NCI-H460 (cell line): Measurements from ENCODE around the gene TTLL7. TPM values are rescaled to one million over a fixed set of nuclear protein-coding genes. Genes with fewer than 3 reads are reported as not detected.
"Not testable (repeated sequence)": the region's sequence is repeated elsewhere in the genome, so short reads cannot be mapped to it uniquely, and the experiment has no call there.

Experiments used
- DNase-seq: peaks from one replicate; pipeline ENCODE4 v3.0.0-alpha.2; 2016; ENCODE audit warnings: low read depth; ENCODE audit errors: extremely low read depth
- total RNA-seq: library from RNA; depleted of rRNA; stranded (reverse); fragments of >200 nt; shearing (Covaris generic); gene quantifications from 2 replicates; pipeline ENCODE4 v1.2.3, GENCODE V29; 2014

Gene TTLL7
- total RNA-seq, 1 experiment from 2014 or later = 4.8 TPM

DNA sequence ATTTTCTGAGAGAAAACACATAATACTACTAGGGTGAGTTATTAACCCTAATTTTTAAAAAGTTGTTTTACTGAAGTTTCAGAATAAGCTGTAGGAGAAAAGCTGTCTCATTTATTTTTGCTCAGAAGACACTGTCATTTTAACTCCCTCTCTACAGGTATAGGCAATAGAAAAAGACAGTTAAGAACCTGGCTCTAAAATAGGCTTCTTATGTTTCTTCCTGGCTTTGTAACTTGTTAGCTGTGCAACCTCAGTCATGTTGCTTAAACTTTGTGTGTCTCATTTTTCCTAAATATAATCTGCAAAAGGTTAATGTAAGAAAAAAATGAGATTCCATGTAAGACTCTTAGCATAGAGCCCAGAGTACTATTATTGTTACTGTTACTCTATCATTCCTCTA is 64.4 kb downstream of the TTLL7 start:
- no peak for DNase-seq

DNA sequence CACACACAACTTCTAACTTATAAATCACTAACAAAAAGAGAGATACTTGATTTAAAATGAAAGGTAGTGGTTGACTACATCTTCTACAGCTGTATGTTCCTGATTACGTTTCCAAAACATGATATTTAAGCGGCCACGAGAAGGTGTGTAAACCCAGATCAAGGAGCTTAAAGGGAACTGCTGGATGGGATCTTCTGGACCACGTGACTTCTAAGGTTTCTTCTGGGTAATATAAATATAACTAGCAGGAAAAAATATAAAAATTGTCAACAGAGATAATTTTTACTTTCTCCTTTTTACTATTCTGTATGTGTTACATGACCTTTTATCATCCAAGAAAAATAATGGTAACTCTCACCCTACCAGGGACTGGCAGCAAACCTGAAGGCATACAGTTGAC is 66.2 kb downstream of the TTLL7 start:
- DNase-seq = no peak

DNA sequence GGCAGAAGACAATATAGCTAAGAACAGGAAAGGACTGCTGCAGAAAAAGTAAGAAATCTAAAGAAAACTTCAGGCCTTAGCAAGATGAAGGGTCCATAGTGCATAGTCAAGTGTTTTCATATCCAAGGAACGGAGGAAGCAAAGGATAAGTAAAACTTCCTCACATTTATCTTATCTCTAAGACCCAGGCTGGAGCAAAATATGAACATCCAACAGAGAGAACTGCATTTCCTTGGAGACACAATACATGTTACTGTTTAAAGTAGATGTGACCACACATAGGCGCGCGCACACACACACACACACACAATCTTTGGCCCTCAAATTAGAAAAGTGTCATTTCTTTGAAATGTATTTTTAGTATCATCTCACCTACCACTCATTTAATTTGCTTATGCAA is 66.7 kb downstream of the TTLL7 start:
- DNase-seq = no peak

DNA sequence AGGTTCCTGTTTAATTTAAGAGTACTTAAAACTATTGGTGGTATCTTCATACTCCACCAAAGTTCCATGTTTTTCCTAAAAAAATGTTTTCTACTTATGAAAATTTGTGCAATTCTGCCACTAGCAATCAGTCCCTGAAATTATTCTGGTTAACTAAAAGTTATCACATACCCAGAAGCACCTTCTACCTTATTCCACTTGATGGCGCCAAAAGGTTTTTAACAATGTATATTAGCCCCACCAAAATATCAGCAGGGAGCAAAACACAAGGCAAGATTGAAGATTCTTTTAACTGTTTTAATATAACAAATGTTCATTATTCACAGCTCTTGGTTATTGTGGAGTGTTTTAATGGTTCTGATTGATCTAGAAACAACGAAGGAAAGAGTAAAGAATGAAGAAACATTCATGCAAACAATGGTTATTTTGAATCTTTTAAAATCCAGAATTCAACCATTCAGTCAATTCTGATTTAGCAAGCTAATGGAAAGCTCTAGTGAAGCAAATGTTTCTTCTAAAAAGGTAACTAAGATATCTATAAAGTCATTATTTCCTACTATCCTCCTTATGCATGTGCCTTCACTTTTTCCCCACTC is 67.2 kb downstream of the TTLL7 start:
- DNase-seq = peak; percentile 55

DNA sequence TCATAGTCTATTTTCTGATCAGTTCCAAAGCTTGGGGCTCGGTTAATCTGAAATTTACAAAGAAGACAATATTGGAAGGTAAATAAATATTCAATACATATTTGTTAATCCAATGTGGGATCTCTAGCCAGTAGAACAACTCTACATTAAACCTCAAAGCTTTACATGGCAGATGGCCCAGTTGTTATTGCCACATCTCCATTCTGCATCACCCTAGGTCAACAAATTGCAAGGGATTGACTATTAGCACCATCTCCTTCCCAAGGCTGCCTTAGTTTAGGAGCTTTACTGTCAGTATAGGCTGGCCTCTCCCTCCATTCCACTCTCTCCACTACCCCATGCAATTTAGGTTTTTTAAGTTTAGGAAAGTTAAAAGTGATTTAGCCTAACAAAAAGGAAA is 69.7 kb downstream of the TTLL7 start:
- DNase-seq = peak; percentile 7

DNA sequence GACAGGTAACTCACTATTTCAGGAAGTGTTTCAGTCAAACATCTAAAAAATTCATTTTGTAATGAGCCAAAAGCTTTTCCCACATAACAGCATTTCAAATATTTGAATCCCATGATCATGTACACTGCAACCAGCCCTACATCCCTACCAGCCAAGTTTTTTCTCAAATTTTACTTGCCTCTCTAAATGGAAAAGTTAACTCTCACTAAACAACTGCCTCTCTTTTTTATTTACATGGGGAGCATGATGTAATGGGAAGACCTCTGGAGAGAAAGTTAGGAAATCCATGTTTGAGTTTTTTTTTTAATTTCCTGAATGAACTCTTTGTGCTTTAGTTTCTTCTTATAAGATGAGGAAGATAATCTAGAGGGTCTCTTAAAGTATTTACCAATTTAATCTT is 70.5 kb downstream of the TTLL7 start:
- DNase-seq = no peak

DNA sequence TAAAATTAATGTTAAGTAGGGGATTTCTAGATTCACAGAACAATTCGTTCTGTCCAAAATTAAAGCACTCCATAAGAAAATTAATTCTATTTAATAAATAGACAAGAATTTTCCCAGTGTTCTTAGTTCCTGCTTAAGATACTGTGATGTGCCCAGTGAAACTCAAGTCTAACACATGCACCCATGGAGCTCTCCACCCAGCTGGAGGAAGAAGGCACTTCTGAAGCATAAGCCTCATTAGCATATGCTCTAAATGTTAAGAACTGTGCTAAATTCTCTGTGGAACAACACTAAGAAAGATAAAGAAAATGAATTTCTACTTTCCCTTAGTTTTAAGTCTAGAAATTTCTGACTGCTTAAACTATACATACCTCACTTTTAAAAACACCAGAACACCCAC is 71.2 kb downstream of the TTLL7 start:
- DNase-seq = no peak

DNA sequence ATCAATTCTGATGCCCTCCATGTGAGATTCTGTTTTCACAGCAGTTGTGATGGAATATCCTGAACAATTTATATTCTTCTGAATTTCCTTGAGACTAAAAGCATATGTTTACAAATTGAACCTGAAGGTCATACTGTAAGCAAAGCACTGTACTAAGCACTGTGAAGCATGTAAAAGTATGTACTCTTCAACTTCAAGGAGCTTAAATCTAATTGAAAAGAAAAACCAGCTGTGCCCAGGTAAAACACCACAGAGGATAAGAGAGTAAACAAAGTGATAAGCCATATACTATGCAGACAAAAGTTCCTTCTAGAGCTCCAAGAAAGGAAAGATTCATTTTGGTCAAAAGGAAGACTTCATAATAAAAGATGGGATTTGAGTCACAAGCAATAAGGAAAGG is 71.9 kb downstream of the TTLL7 start:
- DNase-seq = no peak

DNA sequence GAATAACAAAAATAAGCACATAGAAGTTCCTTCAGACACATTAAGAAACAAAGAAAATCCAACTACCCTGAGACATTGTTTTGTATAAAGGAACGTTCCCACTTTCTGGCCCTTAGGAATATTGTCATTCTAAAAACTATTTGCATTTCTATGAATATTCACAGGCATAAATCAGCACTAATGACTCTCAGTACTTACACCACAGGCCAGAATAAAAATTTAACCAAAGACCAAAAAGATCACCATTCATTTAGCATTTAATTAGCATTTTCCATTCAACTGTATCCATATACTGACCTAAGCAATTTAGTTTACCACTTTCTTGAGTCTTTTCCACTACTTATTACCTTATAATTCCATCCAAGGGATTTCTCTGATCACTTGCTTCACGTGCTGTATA is 75.4 kb downstream of the TTLL7 start:
- no peak for DNase-seq

DNA sequence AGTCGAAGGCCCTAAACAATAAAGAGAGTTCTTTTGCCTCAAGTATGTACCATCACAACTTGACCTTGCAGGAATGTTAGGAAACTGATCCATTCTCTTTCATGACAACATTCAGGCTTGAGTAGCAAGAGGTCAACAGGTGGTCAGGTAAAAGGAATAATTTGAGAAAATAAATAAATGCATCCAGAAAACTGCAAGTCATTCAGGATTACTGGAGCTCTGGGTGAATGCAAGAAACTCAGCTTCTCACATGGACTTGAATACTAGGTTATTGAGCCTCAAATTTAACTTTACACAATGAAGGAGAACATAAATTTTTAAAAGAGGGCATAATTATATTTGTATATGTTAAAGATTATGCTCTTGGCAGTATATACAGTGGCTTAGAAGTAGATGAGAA is 76.5 kb downstream of the TTLL7 start:
- DNase-seq = no peak

DNA sequence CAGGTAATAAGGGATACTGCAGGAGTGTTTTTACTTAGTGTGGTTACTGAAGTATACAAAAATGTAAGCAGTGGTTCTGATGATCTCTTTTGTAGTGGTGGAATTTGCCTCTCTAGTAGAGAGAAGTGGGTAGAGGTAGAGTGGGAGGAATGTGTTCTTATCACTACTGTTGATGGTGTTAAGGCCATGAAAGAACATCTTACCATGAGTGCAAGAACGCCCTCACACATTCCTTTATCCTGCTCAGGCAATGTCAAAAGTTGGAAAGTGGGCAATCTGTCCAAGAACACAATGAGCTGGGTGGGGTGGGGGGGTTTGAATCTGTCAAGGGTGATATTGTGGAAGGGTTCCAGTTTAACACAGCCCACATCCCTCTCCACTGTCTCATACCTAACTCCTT is 78.6 kb downstream of the TTLL7 start:
- DNase-seq = no peak

DNA sequence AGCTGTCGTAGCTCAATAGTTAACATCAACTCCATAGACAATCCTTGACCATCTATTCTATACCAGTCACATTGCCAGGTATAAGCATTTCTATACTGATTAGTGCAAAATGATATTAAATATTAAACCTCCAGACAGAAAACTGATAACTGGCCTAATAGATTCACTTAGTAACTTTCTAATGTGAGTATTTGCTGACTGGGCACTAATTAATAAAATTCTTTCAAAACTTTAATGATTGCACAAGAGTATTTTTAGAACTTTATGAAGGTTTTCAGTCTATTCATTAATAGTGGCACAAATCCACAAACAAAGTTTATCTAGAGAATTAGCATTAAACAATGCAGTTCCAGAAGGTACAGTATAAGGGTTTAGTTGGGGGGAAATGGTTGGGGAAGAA is 79.1 kb downstream of the TTLL7 start:
- no peak for DNase-seq

DNA sequence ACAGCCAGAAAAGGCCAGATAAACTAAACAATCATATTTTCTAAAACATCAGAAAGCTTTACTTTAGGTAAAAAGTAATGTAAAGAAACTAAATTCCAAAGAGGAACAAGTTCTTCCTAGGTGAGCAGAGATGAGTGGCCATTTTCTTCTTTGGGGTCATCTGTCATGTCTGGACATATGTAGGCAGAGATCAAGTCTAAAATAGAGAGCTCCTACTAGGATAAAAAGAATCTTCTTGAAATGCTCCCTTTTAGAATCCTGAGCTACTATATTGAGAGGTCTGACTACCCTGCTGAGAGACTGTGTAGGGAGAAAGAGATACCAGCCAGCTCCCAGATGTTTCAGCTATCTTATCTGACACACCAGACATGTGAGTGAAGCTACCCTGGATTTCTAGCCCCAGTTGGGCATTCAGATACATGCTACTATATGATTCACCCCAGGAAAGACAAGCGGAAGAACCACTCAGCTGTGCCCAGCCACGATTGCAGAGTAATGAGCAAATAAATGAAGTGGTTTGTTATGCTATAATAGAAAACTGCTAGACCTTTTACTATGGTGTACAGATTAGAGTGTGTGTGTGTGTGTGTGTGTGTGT is 80.1 kb downstream of the TTLL7 start:
- DNase-seq = no peak

DNA sequence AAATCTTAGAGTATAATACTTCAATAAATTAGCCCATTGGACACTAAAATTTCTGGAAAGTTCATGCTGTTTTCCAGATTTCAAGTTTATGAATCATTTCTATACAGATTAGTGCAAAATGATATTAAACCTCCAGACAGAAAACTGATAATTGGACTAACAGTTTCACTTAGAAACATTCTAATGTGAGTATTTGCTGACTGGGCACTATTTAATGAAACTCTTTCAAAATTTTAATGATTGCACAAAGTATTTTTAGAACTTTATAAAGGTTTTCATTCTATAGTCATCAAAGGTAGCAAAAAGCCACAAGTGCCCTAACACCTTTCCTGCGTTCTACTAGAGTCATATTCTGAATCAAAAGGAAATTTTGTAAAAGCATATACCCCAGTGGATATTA is 81.0 kb downstream of the TTLL7 start:
- DNase-seq = no peak

DNA sequence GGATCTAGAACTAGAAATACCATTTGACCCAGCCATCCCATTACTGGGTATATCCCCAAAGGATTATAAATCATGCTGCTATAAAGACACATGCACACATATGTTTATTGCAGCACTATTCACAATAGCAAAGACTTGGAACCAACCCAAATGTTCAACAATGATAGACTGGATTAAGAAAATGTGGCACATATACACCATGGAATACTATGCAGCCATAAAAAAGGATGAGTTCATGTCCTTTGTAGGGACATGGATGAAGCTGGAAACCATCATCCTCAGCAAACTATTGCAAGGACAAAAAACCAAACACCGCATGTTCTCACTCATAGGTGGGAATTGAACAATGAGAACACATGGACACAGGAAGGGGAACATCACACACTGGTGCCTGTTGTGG is 82.8 kb downstream of the TTLL7 start:
- DNase-seq = not testable (repeated sequence)

DNA sequence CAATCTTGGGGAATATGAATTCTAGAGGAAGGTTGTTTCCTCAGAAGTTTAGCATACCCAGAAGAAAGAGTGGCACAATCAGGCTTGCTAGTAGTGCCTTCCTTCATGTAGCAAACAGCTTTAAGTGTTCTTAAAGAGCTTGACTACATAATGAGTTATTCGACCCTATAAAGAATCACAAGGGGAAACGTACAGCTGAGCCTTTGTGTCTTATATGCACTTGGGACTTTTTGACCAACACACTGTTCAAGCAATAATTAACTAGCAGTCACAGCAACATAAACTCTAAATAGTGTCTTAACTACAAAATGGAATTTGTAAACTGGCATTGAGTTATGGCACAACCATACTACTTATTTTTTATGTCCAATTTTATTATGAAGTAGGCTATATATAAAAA is 86.1 kb downstream of the TTLL7 start:
- no peak for DNase-seq

DNA sequence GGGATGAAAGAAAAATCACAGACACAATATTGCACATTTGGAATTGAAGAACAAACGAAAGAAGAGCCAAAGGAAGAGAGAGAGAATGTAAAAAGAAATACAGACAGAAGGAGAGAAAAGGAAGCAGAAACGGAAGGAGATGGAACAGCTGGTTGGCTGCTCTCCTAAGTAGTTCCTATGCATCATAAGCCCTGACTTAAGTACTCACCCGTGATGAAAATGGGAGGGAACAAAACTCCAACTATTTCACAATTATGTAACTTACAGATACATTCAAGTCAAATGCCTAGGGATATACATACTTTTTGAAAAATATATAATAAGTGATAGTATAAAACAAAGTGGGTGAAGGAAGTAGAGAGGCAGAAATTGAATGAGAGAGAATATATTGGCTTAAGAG is 88.5 kb downstream of the TTLL7 start:
- DNase-seq = no peak

DNA sequence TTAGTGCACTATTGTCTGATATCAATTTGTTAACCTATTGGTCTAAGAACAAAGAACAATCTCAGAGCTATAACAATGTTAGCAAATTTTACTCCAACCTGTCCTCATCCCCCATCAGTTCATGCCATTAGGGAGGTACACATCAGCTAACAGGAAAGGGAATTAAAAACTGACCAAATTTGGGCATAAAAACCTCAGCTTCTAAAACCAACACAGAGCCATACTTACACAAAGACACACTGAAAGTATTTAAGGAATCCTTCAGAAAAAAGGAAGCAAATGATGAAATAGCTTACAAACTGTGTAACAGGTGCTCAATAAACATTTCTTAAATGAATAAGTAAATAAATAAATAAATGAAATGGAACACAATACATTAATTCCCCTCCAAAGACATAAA is 89.2 kb downstream of the TTLL7 start:
- DNase-seq = no peak

DNA sequence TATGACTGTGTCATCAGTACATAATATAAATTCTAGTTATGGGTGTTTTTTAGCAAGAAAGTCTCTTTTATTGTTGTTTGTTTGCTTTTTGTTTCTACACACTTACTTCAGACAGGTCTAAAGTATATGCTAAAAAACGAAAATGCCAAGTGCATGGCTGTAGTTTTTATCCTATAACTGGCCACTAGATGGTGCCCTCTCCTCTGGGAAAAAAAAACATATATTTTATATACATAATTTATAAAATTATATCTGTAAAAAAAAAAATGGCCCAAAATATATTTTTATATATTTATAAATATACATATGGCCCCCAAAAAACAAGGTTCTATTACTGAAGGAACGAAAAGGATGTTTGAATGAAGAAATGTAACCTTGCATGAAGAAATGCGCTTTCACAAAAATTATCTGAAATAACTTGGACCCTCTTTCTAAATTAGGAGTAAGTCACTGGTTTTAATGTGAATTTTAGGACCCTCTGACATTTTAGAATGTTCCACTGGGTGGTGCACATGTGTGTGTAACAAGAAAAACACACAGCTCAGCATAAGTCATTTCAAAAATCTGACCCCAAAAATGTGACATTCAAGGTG is 93.5 kb downstream of the TTLL7 start:
- no peak for DNase-seq

DNA sequence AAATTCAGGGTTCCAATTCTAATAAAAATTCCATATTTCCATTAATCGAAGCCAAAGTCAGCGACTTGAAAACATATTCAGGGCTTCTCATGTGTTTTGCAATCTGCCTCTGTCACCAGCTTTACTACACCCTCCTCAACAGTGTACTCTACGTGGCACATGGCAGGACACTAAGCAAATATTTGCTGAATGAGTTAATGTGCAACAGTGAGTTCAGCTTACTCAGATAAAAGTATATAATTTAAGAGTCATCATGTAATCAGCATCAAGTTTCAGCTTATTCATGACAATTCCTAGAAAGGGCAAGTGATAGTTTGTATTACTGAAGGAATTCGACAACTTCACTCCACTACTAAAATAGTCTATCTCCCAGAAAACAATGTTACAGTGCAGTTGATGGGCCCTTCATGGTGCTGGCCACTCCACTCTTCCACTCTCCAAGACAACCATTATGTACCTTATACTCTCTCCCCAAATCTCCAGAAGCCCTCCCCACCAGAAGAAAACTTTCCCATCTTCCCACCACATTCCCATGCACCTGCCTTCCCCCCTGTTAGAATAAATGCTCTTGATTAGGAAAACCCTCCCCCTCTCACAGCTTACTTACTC is 97.3 kb downstream of the TTLL7 start:
- DNase-seq = peak; percentile 71

DNA sequence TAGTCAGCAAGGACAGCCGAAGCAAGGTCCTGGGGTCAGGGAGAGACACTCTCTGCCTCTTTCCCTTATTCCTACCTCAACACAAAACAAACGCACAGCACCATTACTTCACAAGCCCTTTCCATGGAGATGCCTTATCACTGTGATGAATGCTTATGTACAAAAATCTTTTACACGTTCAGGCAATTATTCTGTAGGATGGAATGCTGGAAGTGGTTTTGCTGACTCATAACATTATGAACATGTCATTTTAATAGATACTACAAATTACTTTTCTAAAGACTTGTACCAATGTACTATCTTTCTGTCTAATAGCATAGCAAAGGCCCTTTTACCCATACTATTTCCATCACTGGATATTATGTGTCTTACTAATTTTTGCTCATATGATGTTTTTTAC is 98.4 kb downstream of the TTLL7 start:
- no peak for DNase-seq

DNA sequence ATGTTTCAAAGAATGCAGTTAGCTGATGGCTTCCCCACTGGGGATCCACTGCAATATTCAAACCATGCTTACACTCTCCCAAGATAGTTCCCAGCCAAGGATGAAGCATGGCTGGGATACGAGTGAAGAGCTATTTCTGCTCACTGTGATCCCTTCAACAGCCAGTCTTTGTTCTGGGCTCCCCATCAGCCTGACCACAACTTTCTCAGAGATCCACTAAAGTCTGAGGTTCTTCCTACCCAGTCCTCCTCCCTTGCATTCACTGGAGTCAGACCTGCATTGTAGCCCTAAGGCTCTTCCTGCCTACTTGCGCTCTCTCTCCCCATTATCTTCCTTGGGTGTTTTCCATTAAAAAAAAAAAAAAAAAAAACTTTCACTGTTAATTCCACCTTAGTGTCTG is 101.4 kb downstream of the TTLL7 start:
- no peak for DNase-seq
